ENCODE data around the gene PAGR1.

DNA sequence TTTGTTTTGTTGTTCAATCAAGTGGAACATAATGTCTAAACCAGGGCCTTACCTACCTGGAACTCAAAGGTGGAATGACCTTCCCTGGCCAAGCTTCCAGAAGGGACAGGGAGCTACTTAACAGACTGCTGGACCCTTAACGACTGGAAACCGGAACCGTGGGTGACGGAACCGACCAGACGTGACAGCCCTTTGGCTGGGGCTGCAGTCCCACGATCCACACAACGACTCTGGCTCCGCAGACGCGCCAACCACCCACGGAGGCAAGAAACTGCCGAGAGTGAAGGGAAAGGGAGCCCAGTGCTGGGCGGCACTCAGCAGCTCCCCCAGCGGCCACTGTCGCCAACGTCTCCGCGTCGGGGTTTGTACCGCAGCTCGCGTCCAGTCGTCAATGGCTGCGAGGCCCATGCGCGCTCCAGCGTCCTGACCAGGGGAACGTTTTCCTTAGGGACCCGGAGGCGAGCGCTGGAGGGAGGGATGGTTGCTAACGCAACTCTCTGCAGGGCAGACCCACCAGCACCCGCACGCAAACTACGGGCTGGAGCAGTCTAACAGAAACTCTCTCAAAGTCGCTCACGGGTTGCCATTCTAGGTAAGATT lies 31.0 kb upstream of the PAGR1 start:
- no peak for TF ChIP-seq ZNF707 (tag by site-specific recombination; IDR thresholded peaks at IDR 0.05)
- no peak for TF ChIP-seq ZBTB11 (tag by site-specific recombination; conservative IDR thresholded peaks at IDR 0.05; ENCODE audit: low read depth)
- TF ChIP-seq TRIM28 (IDR thresholded peaks at IDR 0.05; ENCODE audit: borderline replicate concordance, low read length) = no peak
- TF ChIP-seq CTCF (tag by site-specific recombination; IDR thresholded peaks at IDR 0.05) = no peak
- TF ChIP-seq ZNF660 (tag by site-specific recombination; IDR thresholded peaks at IDR 0.05) = no peak
- TF ChIP-seq ZNF510 (tag by site-specific recombination; IDR thresholded peaks at IDR 0.05; ENCODE audit: insufficient replicate concordance) = no peak
- no peak for TF ChIP-seq REPIN1 (tag by site-specific recombination; IDR thresholded peaks at IDR 0.05; ENCODE audit: low read depth)
- TF ChIP-seq, protein P1, sequence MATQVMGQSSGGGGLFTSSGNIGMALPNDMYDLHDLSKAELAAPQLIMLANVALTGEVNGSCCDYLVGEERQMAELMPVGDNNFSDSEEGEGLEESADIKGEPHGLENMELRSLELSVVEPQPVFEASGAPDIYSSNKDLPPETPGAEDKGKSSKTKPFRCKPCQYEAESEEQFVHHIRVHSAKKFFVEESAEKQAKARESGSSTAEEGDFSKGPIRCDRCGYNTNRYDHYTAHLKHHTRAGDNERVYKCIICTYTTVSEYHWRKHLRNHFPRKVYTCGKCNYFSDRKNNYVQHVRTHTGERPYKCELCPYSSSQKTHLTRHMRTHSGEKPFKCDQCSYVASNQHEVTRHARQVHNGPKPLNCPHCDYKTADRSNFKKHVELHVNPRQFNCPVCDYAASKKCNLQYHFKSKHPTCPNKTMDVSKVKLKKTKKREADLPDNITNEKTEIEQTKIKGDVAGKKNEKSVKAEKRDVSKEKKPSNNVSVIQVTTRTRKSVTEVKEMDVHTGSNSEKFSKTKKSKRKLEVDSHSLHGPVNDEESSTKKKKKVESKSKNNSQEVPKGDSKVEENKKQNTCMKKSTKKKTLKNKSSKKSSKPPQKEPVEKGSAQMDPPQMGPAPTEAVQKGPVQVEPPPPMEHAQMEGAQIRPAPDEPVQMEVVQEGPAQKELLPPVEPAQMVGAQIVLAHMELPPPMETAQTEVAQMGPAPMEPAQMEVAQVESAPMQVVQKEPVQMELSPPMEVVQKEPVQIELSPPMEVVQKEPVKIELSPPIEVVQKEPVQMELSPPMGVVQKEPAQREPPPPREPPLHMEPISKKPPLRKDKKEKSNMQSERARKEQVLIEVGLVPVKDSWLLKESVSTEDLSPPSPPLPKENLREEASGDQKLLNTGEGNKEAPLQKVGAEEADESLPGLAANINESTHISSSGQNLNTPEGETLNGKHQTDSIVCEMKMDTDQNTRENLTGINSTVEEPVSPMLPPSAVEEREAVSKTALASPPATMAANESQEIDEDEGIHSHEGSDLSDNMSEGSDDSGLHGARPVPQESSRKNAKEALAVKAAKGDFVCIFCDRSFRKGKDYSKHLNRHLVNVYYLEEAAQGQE (tag by site-specific recombination; IDR thresholded peaks at IDR 0.05) = no peak
- TF ChIP-seq ZNF747 (tag by site-specific recombination; IDR thresholded peaks at IDR 0.05) = no peak
- TF ChIP-seq TCF7L2 (IDR thresholded peaks at IDR 0.05; ENCODE audit: borderline replicate concordance, low read depth, low read length) = no peak
- no peak for TF ChIP-seq ZNF768 (tag by site-specific recombination; IDR thresholded peaks at IDR 0.05)
- no peak for TF ChIP-seq ZNF24 (tag by site-specific recombination; IDR thresholded peaks at IDR 0.05)
